OCI-LY7 (cell line): ENCODE measurements around the gene ADD1.
"Not testable (repeated sequence)": the region's sequence is repeated elsewhere in the genome, so short reads cannot be mapped to it uniquely, and the experiment has no call there.

Experiments
- CTCF ChIP-seq: fragments of 200-600 bp; sonication (generic); conservative IDR thresholded peaks from 2 replicates; pipeline ENCODE4 v1.5.1; 2014; ENCODE audit warnings: mild to moderate bottlenecking, antibody characterized with exemption, low read length, moderate library complexity, mixed read lengths
- EZH2phosphoT487 ChIP-seq: fragments of 200-600 bp; sonication (generic); IDR thresholded peaks from 2 replicates; pipeline ENCODE4 v1.6.1; 2018; ENCODE audit warnings: low read depth, borderline replicate concordance, mild to moderate bottlenecking, mixed run types, antibody characterized with exemption, low read length, moderate library complexity, mixed read lengths

GRCh38 chr4:2960450-2960849 is 116.8 kb downstream of the ADD1 start:
- not testable (repeated sequence) for TF ChIP-seq CTCF, EZH2phosphoT487
